ENCODE data around the gene UIMC1.

DNA sequence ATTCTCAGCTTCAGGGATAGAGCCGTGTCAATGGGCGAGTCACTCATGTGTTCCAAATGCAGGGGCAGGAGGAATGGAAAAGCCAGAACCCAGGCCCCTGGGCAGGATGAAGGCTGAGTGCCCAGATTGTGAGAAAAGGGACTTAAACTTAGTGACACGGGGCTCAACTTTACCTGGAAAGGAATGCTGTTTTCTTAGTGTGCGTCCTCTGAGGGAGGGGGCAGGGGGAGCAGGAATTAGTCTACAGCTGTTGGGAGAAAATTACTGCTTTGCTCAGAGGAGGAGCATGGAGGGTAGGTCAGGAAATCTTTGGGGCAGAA lies 122.0 kb downstream of the UIMC1 start:
- TF ChIP-seq, protein P1, sequence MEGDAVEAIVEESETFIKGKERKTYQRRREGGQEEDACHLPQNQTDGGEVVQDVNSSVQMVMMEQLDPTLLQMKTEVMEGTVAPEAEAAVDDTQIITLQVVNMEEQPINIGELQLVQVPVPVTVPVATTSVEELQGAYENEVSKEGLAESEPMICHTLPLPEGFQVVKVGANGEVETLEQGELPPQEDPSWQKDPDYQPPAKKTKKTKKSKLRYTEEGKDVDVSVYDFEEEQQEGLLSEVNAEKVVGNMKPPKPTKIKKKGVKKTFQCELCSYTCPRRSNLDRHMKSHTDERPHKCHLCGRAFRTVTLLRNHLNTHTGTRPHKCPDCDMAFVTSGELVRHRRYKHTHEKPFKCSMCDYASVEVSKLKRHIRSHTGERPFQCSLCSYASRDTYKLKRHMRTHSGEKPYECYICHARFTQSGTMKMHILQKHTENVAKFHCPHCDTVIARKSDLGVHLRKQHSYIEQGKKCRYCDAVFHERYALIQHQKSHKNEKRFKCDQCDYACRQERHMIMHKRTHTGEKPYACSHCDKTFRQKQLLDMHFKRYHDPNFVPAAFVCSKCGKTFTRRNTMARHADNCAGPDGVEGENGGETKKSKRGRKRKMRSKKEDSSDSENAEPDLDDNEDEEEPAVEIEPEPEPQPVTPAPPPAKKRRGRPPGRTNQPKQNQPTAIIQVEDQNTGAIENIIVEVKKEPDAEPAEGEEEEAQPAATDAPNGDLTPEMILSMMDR (IDR thresholded peaks at IDR 0.05), result no peak
- no peak for TF ChIP-seq POLR2A (IDR thresholded peaks at IDR 0.05)

Measured in right lobe of liver (tissue), 4 donors.